Cardiac fibroblast (primary cell): Measurements from ENCODE around the gene CD81.
"Not testable (repeated sequence)": the region's sequence is repeated elsewhere in the genome, so short reads cannot be mapped to it uniquely, and the experiment has no call there.

Experiments used
- DNase-seq, 2 donors: peaks; one replicate each; pipeline versions ENCODE4 v3.0.0 to v3.0.0-alpha.2; 2010; ENCODE audit warnings: low read depth in 2 of 2
- H3K4me3 ChIP-seq, 2 donors: replicated peaks in 1 of 2; 1 replicate in 1 of 2; 2 replicates in 1 of 2; pipeline ENCODE4 v1.5.1; 2011; ENCODE audit warnings: low read depth in 2 of 2, low read length in 2 of 2, mild to moderate bottlenecking in 2 of 2, moderate library complexity in 1 of 2
- CTCF ChIP-seq: IDR thresholded peaks from one replicate; pipeline ENCODE4 v1.5.1; 2011; ENCODE audit warnings: low read depth, mild to moderate bottlenecking, low read length, inconsistent platforms

CD81 gene

GRCh38 chr11:2359557-2359956 is 17.6 kb upstream of the CD81 start:
- H3K4me3 ChIP-seq = no peak overlapping the region
- DNase-seq = no peak
- TF ChIP-seq CTCF = no peak

GRCh38 chr11:2360081-2360642 is 16.9 kb upstream of the CD81 start:
- DNase-seq = no peak
- no peak for TF ChIP-seq CTCF
- no peak overlapping the region for H3K4me3 ChIP-seq

GRCh38 chr11:2361565-2361964 is 15.5 kb upstream of the CD81 start:
- H3K4me3 ChIP-seq = no peak overlapping the region
- no peak for TF ChIP-seq CTCF
- no peak for DNase-seq

- TF ChIP-seq CTCF = no peak
- H3K4me3 ChIP-seq = no peak overlapping the region
- DNase-seq = no peak
Measured at GRCh38 chr11:2362414-2362813, 14.7 kb upstream of the CD81 start.

GRCh38 chr11:2363130-2363529 is 14.0 kb upstream of the CD81 start:
- no peak for TF ChIP-seq CTCF
- no peak overlapping the region for H3K4me3 ChIP-seq
- no peak for DNase-seq

GRCh38 chr11:2363577-2364370 is 13.3 kb upstream of the CD81 start:
- no peak overlapping the region for H3K4me3 ChIP-seq
- TF ChIP-seq CTCF = no peak
- DNase-seq = no peak

- not testable (repeated sequence) for DNase-seq, H3K4me3 ChIP-seq
Measured at GRCh38 chr11:2364386-2364785, 12.7 kb upstream of the CD81 start.
